Measurements from ENCODE around the gene MAPK12.
"Not testable (repeated sequence)": the region's sequence is repeated elsewhere in the genome, so short reads cannot be mapped to it uniquely, and the experiment has no call there.

The MAPK12 gene

DNA sequence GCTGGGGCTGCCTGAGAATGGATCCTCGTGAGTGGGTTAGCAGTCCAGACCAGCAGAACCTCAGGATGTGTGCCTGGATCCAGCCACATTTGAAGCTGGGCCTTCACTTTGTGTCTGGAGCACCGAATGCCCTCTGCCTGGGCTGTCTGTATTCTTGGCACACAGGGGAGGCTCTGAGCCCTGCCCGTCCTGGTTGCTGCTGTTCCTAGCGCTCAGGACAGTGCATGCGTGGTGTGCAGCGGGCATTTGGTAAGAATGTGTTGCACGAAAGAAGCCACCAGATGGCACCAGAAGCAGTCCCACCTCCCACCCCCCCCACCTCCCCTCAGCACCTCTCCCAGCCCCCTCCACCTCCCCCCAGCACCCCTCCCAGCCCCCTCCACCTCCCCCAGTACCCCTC, 12.8 kb upstream of the MAPK12 start:
- TF ChIP-seq, protein P1, sequence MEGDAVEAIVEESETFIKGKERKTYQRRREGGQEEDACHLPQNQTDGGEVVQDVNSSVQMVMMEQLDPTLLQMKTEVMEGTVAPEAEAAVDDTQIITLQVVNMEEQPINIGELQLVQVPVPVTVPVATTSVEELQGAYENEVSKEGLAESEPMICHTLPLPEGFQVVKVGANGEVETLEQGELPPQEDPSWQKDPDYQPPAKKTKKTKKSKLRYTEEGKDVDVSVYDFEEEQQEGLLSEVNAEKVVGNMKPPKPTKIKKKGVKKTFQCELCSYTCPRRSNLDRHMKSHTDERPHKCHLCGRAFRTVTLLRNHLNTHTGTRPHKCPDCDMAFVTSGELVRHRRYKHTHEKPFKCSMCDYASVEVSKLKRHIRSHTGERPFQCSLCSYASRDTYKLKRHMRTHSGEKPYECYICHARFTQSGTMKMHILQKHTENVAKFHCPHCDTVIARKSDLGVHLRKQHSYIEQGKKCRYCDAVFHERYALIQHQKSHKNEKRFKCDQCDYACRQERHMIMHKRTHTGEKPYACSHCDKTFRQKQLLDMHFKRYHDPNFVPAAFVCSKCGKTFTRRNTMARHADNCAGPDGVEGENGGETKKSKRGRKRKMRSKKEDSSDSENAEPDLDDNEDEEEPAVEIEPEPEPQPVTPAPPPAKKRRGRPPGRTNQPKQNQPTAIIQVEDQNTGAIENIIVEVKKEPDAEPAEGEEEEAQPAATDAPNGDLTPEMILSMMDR (conservative IDR thresholded peaks at IDR 0.05): no peak; the same call in 1 of the 2 replicates
- no peak for TF ChIP-seq ZFX (IDR thresholded peaks at IDR 0.05)
- no peak overlapping the region; the same call in 1 of the 2 replicates for H3K27ac ChIP-seq

DNA sequence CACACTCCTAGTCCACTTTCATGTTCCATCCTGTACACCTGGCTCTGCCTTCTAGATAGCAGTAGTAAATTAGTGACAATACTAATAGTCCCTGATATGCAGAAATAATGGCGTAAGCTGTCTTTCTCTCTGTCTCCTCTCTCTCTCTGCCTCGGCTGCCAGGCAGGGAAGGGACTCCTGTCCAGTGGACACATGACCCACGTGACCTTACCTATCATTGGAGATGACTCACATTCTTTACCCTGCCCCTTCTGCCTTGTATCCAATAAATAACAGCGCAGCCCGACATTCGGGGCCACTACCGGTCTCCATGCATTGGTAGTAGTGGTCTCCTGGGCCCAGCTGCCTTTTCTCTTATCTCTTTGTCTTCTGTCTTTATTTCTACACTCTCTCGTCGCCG, 12.3 kb upstream of the MAPK12 start:
- H3K27ac ChIP-seq: not testable (repeated sequence)

DNA sequence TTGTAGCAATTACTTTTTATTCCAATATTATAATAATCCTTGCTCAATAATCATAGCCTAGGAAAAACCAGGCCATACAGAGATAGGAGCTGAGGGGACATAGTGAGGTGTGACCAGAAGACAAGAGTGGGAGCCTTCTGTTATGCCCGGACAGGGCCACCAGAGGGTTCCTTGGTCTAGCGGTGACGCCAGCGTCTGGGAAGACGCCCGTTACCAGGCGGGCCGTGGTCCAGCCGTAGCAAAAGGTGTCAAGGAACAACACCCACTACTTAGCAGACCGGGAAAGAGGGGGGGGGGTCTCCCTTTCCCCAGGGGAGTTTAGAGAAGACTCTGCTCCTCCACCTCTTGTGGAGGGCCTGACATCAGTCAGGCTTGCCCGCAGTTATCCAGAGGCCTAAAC, 11.9 kb upstream of the MAPK12 start:
- H3K27ac ChIP-seq: not testable (repeated sequence)
- TF ChIP-seq, protein P1 (conservative IDR thresholded peaks at IDR 0.05): peak; percentile 9; the same call in 1 of the 2 replicates

DNA sequence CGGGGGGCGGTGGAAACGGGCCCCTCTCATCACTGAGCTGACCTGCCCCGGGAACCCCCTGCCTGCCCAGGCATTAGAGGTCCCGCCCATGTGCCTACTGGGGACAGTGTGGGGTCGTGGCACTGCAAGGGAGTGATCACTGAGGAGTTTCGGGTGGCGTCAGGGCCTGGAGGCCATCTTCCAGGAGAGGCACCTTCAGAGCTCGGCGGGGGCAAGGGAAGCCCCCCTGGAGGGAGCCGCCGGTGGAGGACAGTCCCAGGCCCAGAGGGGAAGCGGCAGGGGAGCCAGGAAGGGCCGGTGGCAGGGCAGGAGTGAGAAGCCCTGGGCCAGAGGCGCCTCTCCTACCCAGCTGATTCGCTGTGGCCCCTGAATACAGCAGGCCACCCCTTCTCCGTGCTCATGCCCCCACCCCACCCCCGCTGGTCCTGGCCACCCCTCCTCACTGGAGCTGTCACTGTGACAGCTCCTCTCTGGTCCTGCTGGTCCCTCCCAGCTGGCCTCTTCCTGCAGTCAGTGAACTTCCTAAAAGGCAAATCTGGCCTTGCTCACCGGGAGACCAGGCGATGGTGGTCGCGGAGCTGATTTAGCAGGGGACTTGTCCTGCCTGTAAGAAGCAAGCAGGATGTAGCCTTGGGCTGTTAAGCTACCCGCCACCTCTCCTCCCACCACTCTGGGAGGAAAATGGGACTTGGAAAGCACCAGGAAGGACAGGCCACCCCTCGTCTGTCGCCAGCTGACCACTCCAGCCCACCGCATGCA, 10.7 kb upstream of the MAPK12 start:
- H3K27ac ChIP-seq: no peak overlapping the region; the same call in 1 of the 2 replicates
- TF ChIP-seq ZFX (IDR thresholded peaks at IDR 0.05): no peak
- TF ChIP-seq, protein P1 (conservative IDR thresholded peaks at IDR 0.05): no peak

DNA sequence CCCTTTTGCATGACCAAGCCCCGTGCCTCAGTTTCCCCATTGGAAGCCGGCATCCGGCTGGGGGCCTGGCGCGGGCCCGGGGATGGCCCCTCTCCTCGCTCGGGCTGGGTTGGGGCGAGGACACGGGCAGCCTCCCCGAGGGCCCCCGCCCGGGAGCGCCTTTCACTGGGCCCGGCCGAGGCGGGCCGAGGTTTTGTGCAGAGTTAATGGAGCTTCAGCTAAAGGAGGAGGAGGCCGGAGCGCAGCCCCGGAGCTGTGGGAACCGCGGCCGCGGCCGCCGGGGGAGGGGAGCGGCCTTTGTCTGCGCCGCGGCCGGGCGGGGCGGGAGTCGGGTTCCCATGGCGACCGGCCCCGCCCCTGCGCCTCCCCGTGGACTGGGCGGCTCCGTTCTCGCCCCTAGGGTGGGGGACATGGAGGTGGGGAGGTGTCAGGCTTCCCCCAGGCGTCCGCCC, 10.1 kb upstream of the MAPK12 start:
- TF ChIP-seq, protein P1 (conservative IDR thresholded peaks at IDR 0.05): peak; percentile 20
- TF ChIP-seq ZFX (IDR thresholded peaks at IDR 0.05): no peak
- peak overlapping the region; percentile 67; the same call in 1 of the 2 replicates for H3K27ac ChIP-seq

DNA sequence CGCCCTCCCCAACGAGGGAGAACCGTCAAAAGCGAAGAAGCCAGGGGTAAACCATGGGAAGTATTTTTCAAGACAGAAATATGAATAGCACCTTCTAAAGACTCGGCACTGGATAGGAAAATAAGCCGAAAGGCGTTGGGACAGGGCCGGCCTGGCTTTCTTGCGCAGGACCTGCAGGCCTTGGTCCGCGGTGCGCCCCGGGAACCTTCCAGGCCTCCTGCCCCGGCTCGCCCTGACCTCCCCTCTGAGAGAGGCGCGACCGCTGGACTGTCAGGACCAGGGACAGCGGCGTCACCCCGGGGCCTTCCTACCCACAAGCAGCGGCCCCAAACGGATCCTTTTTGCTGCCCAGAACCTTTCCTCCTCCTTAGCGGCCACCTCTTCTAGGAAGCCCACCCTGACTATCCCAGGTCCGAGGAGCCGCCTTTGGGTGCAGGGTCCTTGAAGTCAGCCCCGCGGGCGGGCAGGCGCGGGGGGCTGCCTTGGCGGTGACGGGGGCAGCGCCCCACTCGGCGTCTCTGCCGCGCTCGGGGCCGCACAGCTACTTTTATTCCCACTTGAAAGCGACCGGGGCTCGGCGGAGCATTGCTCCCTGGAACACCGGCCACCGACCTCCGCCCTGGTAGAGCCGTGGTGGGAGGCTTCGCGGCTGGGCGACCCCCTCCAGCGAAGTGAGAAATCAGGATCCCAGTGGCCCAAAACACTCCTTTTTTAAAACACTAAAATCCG, 9.3 kb upstream of the MAPK12 start:
- TF ChIP-seq ZFX (IDR thresholded peaks at IDR 0.05): no peak
- TF ChIP-seq, protein P1 (conservative IDR thresholded peaks at IDR 0.05): no peak
- peak overlapping the region; percentile 67 for H3K27ac ChIP-seq

DNA sequence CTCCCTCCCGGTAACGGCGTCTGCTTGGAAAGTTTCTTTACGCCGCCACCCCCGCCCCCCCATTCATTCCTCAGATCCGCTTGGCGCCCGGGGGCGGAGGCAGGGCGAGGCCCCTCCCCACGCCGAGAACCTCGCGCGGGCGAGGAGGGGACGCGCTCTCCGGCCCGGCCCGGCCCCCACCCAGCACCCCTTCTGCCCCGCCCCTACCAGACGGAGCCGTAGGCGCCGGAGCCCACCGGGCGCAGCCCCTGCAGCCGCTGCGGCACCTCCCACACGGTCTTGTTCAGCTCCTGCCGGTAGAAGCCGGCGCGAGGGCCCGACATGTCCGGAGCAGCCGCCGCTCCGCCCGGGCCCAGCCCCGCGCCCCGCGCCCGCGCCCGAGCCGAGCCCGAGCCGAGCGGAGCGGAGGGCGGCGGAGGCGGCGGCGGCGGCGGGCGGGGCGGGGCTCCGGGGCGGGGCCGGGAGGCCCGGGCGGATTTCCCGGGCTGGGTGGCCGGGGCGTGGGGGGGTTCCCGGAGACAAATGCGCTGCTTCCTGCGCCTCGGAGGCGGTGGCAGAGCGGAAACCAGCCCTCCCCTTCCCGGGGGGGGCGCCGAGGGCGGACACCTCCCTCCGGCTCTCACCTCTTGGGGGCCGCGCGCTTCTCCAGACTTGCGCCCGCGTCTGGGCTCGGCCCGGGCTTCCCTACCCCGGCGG, 8.6 kb upstream of the MAPK12 start, which contains the start of gene MAPK11:
Gene MAPK11 (minus strand): TSS at position 411 of the 696 bp plus-strand sequence. CDS start 88 bp downstream, at position 323.
- peak within 1 kb of the TSS; percentile 67 for H3K27ac ChIP-seq
- TF ChIP-seq, protein P1 (conservative IDR thresholded peaks at IDR 0.05): no peak
- TF ChIP-seq ZFX (IDR thresholded peaks at IDR 0.05): no peak
